Caco-2 (cell line): ENCODE measurements around the gene ITPA. TPM values are rescaled to one million over a fixed set of nuclear protein-coding genes. Genes with fewer than 3 reads are reported as not detected.

Experiments used
- BruUV-seq: library from RNA; stranded (reverse); fragments of 400-500 nt; replicated peaks from 2 replicates; lab custom pipeline; 2021; lab: Mats Ljungman, UMichigan
- CTCF ChIA-PET: fragments of 300-600 bp; sonication (Branson Sonifier 250); formaldehyde crosslinking; loops from one replicate; lab custom pipeline; 2022; ENCODE audit warnings: antibody characterized with exemption; lab: Charles Lee
- POLR2A ChIA-PET: fragments of 300-600 bp; sonication (Branson Sonifier 250); formaldehyde crosslinking; loops from one replicate; lab custom pipeline; 2022; ENCODE audit warnings: antibody characterized with exemption; lab: Charles Lee
- DNase-seq, 2 experiments: peaks; one replicate each; pipeline versions ENCODE4 v3.0.0 to v3.0.0-alpha.2; 2020 to 2022
- H3K27me3 ChIP-seq: replicated peaks from 2 replicates; pipeline ENCODE4 v1.6.0; 2011; ENCODE audit warnings: low read length; ENCODE audit not compliant: control insufficient read depth, insufficient read depth
- H3K36me3 ChIP-seq: 2 replicates; pipeline ENCODE4 v1.5.1; 2011; ENCODE audit warnings: low read length; ENCODE audit not compliant: control insufficient read depth, insufficient read depth
- H3K4me1 ChIP-seq: fragments of 250-450 bp; sonication (Bioruptor Pico); 2 replicates; pipeline ENCODE4 v1.5.1; 2020; ENCODE audit warnings: mild to moderate bottlenecking
- H3K4me3 ChIP-seq: 2 replicates; pipeline ENCODE4 v1.5.1; 2011; ENCODE audit warnings: low read depth, mild to moderate bottlenecking, control low read depth, low read length
- H3K9me3 ChIP-seq: fragments of 250-450 bp; sonication (Bioruptor Pico); 2 replicates; pipeline ENCODE4 v1.5.1; 2020; ENCODE audit warnings: mild to moderate bottlenecking, moderate library complexity
- H3K27ac Mint-ChIP-seq: one replicate; pipeline ENCODE4 v1.8.0; 2022; ENCODE audit warnings: mixed read lengths; ENCODE audit not compliant: unreplicated experiment
- H3K27me3 Mint-ChIP-seq: one replicate; pipeline ENCODE4 v1.8.0; 2022; ENCODE audit warnings: mixed read lengths; ENCODE audit not compliant: insufficient read depth, unreplicated experiment
- H3K36me3 Mint-ChIP-seq: one replicate; pipeline ENCODE4 v1.8.0; 2022; ENCODE audit warnings: mild to moderate bottlenecking, mixed read lengths; ENCODE audit not compliant: insufficient read depth, unreplicated experiment
- H3K4me1 Mint-ChIP-seq: one replicate; pipeline ENCODE4 v1.8.0; 2022; ENCODE audit warnings: low read depth, mixed read lengths; ENCODE audit not compliant: unreplicated experiment
- H3K4me3 Mint-ChIP-seq: one replicate; pipeline ENCODE4 v1.8.0; 2022; ENCODE audit warnings: mild to moderate bottlenecking, moderate library complexity, mixed read lengths; ENCODE audit not compliant: unreplicated experiment
- H3K9me3 Mint-ChIP-seq: one replicate; pipeline ENCODE4 v1.8.0; 2022; ENCODE audit warnings: mixed read lengths; ENCODE audit not compliant: unreplicated experiment
- intact Hi-C: fragments of 100-400 bp; cut with micrococcal nuclease; formaldehyde crosslinking; loops from one replicate; pipeline ENCODE4 v1.10.0; 2022; ENCODE audit not compliant: unreplicated experiment
- total RNA-seq: library from RNA; stranded (reverse); gene quantifications from 2 replicates; pipeline ENCODE4 v1.2.3, GENCODE V29; 2022
- TF ChIP-seq, protein P1 (sequence below), 2 experiments: fragments of 200-600 bp in 1 of 2; IDR thresholded peaks; 1 replicate in 1 of 2; 2 replicates in 1 of 2; pipeline versions ENCODE4 v1.5.1 to v1.8.0; 2011 to 2022; ENCODE audit warnings: antibody characterized with exemption in 1 of 2, control low read depth in 1 of 2, inconsistent platforms in 1 of 2, low read depth in 1 of 2, low read length in 1 of 2, mild to moderate bottlenecking in 1 of 2, moderate library complexity in 1 of 2; ENCODE audit not compliant: insufficient read depth in 1 of 2, severe bottlenecking in 1 of 2, unreplicated experiment in 1 of 2

ITPA gene
- total RNA-seq, 1 experiment from 2014 or later = 73.8 TPM

DNA sequence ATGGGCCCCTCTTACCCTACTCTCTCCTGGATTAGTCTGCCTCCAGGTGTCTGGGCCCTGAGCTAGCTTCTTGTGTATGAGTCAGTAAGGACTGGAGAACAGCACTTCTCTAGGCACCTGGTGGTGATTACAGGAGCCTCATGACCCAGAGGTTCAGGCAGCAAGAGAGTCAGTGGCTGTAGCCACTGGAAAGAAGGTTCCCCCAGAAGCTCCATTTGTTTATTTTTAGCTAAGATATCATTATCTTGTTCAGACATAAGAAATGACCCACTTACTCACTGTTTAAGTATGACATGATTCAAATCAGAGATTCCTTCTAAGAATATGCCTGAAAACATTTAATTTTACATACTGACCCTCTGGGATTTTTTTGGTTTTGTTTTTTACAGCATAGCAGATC is 53.3 kb downstream of the ITPA start:
- ChIA-PET CTCF (interaction anchor here (1.2 kb wide), 1 partner anchor 13 kb away, joined by 5 read pairs; no protein-coding TSS in a partner anchor), POLR2A (no interaction called here)
- Mint-ChIP-seq H3K4me1 (no peaks in the 10 kb centered on the region), H3K36me3 (no peaks in the 10 kb centered on the region), H3K27me3 (no peaks in the 10 kb centered on the region), H3K9me3 (no peaks in the 10 kb centered on the region), H3K4me3 (no peak overlapping the region), H3K27ac (no peak overlapping the region)
- Histone ChIP-seq H3K27me3 (no peaks in the 10 kb centered on the region), H3K4me1 (no peaks in the 10 kb centered on the region), H3K4me3 (no peak overlapping the region), H3K36me3 (no peaks in the 10 kb centered on the region), H3K9me3 (no peaks in the 10 kb centered on the region)
- TF ChIP-seq, protein P1, sequence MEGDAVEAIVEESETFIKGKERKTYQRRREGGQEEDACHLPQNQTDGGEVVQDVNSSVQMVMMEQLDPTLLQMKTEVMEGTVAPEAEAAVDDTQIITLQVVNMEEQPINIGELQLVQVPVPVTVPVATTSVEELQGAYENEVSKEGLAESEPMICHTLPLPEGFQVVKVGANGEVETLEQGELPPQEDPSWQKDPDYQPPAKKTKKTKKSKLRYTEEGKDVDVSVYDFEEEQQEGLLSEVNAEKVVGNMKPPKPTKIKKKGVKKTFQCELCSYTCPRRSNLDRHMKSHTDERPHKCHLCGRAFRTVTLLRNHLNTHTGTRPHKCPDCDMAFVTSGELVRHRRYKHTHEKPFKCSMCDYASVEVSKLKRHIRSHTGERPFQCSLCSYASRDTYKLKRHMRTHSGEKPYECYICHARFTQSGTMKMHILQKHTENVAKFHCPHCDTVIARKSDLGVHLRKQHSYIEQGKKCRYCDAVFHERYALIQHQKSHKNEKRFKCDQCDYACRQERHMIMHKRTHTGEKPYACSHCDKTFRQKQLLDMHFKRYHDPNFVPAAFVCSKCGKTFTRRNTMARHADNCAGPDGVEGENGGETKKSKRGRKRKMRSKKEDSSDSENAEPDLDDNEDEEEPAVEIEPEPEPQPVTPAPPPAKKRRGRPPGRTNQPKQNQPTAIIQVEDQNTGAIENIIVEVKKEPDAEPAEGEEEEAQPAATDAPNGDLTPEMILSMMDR (IDR thresholded peaks at IDR 0.05; ENCODE audit: insufficient read depth in 1 of 2, low read depth in 1 of 2, low read length in 1 of 2, severe bottlenecking in 1 of 2, unreplicated experiment in 1 of 2) = no peak
- BruUV-seq = no TSS peak
- intact Hi-C loops = no loop called here
- no peak for DNase-seq

GRCh38 chr20:3270051-3270450 is 60.8 kb downstream of the ITPA start:
- no peaks in the 10 kb centered on the region for H3K27me3 Mint-ChIP-seq
- H3K4me3 Mint-ChIP-seq = no peak overlapping the region
- no peaks in the 10 kb centered on the region for H3K27me3 ChIP-seq
- TF ChIP-seq, protein P1 (IDR thresholded peaks at IDR 0.05; ENCODE audit: insufficient read depth in 1 of 2, low read depth in 1 of 2, low read length in 1 of 2, severe bottlenecking in 1 of 2, unreplicated experiment in 1 of 2) = no peak
- no peaks in the 10 kb centered on the region for H3K36me3 ChIP-seq
- no peaks in the 10 kb centered on the region for H3K4me1 Mint-ChIP-seq
- ChIA-PET CTCF (interaction anchor here (0.6 kb wide), 1 partner anchor 193 kb away, joined by 3 read pairs; no protein-coding TSS in a partner anchor), POLR2A (no interaction called here)
- H3K36me3 Mint-ChIP-seq = no peaks in the 10 kb centered on the region
- no peak for DNase-seq
- intact Hi-C loops = no loop called here
- no TSS peak for BruUV-seq
- no peak overlapping the region for H3K4me3 ChIP-seq
- no peaks in the 10 kb centered on the region for H3K4me1 ChIP-seq
- H3K9me3 ChIP-seq = no peaks in the 10 kb centered on the region
- H3K27ac Mint-ChIP-seq = no peak overlapping the region
- H3K9me3 Mint-ChIP-seq = no peaks in the 10 kb centered on the region

- H3K9me3 ChIP-seq = no peaks in the 10 kb centered on the region
- POLR2A ChIA-PET = interaction anchor here (0.6 kb wide), 1 partner anchor 43 kb away, joined by 4 read pairs; no protein-coding TSS in a partner anchor
- no peak for DNase-seq
- no TSS peak for BruUV-seq
- H3K4me3 Mint-ChIP-seq = no peak overlapping the region
- CTCF ChIA-PET = no interaction called here
- no peaks in the 10 kb centered on the region for H3K27me3 ChIP-seq
- H3K27me3 Mint-ChIP-seq = peaks cover 2% of the 10 kb centered on the region
- H3K36me3 Mint-ChIP-seq = no peaks in the 10 kb centered on the region
- H3K27ac Mint-ChIP-seq = no peak overlapping the region
- TF ChIP-seq, protein P1 (IDR thresholded peaks at IDR 0.05; ENCODE audit: insufficient read depth in 1 of 2, low read depth in 1 of 2, low read length in 1 of 2, severe bottlenecking in 1 of 2, unreplicated experiment in 1 of 2) = no peak
- no peaks in the 10 kb centered on the region for H3K36me3 ChIP-seq
- H3K4me1 ChIP-seq = no peaks in the 10 kb centered on the region
- H3K9me3 Mint-ChIP-seq = no peaks in the 10 kb centered on the region
- H3K4me3 ChIP-seq = no peak overlapping the region
- intact Hi-C loops = no loop called here
- no peaks in the 10 kb centered on the region for H3K4me1 Mint-ChIP-seq
These were observed 64.1 kb downstream of the ITPA start for GRCh38 chr20:3273371-3273770.

Other genes with a start within 250 kb of the ITPA start
- gene GNRH2, start 165.9 kb upstream of the ITPA start, total RNA-seq = 0.74 TPM in 1 of 2 replicates, not detected in the other
- 93.9 and 95.0 TPM in 2 replicates for gene MRPS26, start 163.4 kb upstream of the ITPA start, total RNA-seq
- gene OXT, start 137.9 kb upstream of the ITPA start, total RNA-seq = 1.9 and 2.7 TPM in 2 replicates
- not detected in 2 replicates for gene AVP, start 124.8 kb upstream of the ITPA start, total RNA-seq
- 24.2 and 27.4 TPM in 2 replicates for gene FASTKD5, start 49.6 kb upstream of the ITPA start, total RNA-seq
- 6.7 and 6.9 TPM in 2 replicates for gene UBOX5, start 49.6 kb upstream of the ITPA start, total RNA-seq
- 4.3 and 4.5 TPM in 2 replicates for gene LZTS3, start 35.9 kb upstream of the ITPA start, total RNA-seq
- gene DDRGK1, start 4.8 kb upstream of the ITPA start, total RNA-seq = 76.3 and 84.8 TPM in 2 replicates
- 8.6 and 9.5 TPM in 2 replicates for gene SLC4A11, start 29.7 kb downstream of the ITPA start, total RNA-seq
- not detected in 2 replicates for gene DNAAF9, start 198.2 kb downstream of the ITPA start, total RNA-seq